GM21360 (cell line): Measurements from ENCODE around the gene PGGHG.
"Not testable (repeated sequence)": the region's sequence is repeated elsewhere in the genome, so short reads cannot be mapped to it uniquely, and the experiment has no call there.

ENCODE experiments used
- ATAC-seq: cut with Tn5 transposase; IDR thresholded peaks from one replicate; pipeline ENCODE4 v1.9.1; 2021; ENCODE audit warnings: mild to moderate bottlenecking, moderate library complexity; ENCODE audit not compliant: unreplicated experiment

The PGGHG gene

GRCh38 chr11:284105-285020 is 4.6 kb upstream of the PGGHG start:
- no peak for ATAC-seq

- ATAC-seq: no peak
These were observed 3.7 kb upstream of the PGGHG start for GRCh38 chr11:285021-285893.

- no peak for ATAC-seq
These were observed 3.1 kb upstream of the PGGHG start for GRCh38 chr11:285894-286220.

DNA sequence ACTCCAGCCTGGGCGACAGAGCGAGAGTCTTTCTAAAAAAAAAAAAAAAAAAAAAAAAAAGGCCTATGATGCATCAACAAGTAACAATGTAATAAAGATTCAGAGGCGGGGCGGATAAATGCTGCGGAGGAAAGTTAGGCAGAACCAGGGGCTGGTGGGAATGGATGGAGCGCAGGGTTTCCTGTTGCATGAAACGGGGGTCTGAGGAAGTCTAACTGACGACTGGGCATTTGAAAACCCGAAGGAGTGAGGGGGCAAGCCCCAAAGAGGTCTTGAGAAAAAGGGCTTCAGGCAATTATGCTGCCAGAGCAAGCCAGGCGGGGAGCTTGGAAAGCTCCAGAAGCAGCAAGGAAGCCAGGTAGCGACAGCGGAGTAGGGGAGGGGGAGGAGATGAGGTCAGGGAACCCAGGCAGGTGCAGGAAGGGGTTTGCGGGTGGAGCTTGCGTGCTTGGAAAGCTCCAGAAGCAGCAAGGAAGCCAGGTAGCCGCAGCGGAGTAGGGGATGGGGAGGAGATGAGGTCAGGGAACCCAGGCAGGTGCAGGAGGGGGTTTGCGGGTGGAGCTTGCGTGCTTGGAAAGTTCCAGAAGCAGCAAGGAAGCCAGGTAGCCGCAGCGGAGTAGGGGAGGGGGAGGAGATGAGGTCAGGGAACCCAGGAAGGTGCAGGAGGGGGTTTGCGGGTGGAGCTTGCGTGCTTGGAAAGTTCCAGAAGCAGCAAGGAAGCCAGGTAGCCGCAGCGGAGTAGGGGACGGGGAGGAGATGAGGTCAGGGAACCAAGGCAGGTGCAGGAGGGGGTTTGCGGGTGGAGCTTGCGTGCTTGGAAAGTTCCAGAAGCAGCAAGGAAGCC is 1.7 kb upstream of the PGGHG start:
- not testable (repeated sequence) for ATAC-seq

GRCh38 chr11:287821-288477 is 977 bp upstream of the PGGHG start:
- no peak for ATAC-seq

GRCh38 chr11:289398-289711 is 429 bp downstream of the PGGHG start:
- no peak for ATAC-seq

- ATAC-seq: no peak
These were observed 1.0 kb downstream of the PGGHG start for GRCh38 chr11:289712-290620.

DNA sequence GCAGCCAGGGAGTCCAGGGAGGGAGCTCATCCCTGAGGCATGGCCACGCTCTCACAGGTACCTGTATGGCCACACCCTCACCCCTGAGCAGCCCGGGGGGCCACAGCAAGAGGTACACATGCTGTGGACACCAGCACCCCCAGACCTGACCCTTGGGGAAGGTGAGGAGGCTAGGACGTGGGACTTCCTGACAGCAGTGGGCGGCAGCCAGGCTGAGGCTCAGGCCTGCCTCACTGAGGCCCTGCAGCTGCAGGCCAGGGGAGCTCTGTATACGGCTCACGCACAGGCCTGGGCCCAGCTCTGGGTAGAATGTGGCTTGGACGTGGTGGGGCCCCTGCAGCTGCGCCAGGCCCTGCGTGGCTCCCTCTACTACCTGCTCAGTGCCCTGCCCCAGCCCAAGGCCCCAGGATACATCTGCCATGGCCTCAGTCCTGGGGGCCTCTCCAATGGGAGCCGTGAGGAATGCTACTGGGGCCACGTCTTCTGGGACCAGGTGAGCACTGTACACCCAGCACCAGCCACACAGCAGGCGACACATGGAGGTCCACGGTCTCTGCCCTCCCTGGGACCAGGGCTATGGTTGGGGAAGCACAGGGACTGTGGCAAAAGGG is 1.8 kb downstream of the PGGHG start:
- ATAC-seq: no peak

- ATAC-seq: no peak
These were observed 2.6 kb downstream of the PGGHG start for GRCh38 chr11:291281-292210.

- no peak for ATAC-seq
These were observed 3.5 kb downstream of the PGGHG start for GRCh38 chr11:292211-293121.

DNA sequence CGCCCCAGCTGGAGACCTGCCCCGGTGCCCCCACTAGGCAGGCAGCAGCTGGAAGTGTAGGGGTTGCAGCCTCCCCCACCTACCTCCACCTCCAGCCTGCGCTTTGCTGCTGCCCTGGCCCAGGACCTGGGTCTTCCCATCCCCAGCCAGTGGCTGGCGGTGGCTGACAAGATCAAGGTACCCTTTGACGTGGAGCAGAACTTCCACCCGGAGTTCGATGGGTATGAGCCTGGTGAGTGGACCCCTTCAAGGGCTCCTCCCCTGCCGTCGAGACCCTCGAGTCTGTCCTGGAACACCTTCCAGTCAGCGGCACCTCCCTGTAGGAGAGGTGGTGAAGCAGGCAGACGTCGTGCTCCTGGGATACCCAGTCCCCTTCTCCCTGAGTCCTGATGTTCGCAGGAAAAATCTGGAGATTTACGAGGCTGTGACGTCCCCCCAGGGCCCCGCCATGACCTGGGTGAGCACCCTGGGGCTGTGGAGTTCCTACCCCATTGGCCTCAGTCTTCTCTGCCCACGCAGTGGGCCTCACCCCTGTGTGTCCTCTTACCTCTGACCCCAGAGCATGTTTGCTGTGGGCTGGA is 4.4 kb downstream of the PGGHG start:
- no peak for ATAC-seq

DNA sequence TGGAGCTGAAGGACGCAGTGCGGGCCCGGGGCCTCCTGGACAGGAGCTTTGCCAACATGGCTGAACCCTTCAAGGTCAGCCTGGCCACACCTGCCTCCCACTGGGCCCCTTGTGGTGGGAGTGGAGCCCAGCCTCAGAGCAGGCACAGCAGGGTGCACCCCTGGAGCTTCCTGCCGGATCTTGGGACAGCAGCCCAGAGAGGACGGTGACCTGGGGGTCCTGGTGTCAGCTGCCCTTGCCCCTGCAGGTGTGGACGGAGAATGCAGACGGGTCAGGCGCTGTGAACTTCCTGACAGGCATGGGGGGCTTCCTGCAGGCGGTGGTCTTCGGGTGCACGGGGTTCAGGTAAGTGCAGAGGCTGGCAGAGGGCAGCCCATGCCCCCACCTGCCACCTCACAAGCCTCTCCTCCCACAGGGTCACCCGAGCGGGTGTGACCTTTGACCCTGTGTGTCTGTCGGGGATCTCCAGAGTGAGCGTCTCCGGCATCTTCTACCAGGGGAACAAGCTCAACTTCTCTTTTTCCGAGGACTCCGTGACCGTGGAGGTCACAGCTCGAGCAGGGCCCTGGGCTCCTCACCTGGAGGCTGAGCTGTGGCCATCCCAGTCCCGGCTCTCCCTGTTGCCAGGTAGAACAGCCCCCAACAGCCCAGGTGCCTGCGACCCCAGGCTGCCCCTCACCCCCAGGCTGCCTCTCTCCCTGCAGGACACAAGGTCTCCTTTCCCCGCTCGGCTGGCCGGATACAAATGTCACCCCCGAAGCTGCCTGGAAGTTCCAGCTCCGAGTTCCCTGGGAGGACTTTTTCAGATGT is 5.1 kb downstream of the PGGHG start:
- ATAC-seq: no peak

DNA sequence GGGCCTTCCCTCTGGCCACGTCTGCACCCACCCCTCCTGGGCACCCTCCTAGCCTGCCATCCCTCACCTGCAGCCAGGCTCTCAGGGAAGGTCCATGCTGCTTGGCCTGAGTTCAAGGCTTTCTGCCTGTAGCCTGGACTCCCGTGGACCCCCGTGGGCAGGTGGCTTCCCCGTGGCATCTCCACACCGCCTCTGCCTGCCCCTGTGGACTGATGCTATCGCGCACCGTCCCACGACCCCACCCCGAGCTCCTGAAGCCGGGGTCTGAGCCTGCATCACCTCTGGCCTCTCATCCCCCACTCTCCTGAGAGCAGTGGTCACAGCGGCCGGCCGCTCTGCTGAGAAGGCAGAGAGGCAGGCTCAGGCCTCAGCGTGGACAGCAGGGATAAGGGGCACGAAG is 5.9 kb downstream of the PGGHG start:
- ATAC-seq: no peak

- ATAC-seq: no peak
These were observed 6.6 kb downstream of the PGGHG start for GRCh38 chr11:295351-296170.
